NCI-H2227 treated with DMSO at 0.1 percent for 48 hours (cell line): ENCODE measurements around the gene CAB39.
"Not testable (repeated sequence)": the region's sequence is repeated elsewhere in the genome, so short reads cannot be mapped to it uniquely, and the experiment has no call there.

Source experiments
- DNase-seq: peaks from one replicate; lab custom pipeline; 2025; lab: John Stamatoyannopoulos, UW

CAB39 gene

GRCh38 chr2:230684270-230685168 is 28.1 kb upstream of the CAB39 start:
- DNase-seq, result peak; percentile 54

GRCh38 chr2:230685178-230685577 is 27.5 kb upstream of the CAB39 start:
- DNase-seq, result peak; percentile 53

- no peak for DNase-seq
Observed at GRCh38 chr2:230687498-230687897, 25.1 kb upstream of the CAB39 start.

- DNase-seq, result no peak
Observed at GRCh38 chr2:230688490-230688889, 24.2 kb upstream of the CAB39 start.

- DNase-seq, result no peak
Observed at GRCh38 chr2:230690439-230690838, 22.2 kb upstream of the CAB39 start.

- no peak for DNase-seq
Observed at GRCh38 chr2:230691005-230691647, 21.5 kb upstream of the CAB39 start.

- DNase-seq, result no peak
Observed at GRCh38 chr2:230692760-230693159, 19.9 kb upstream of the CAB39 start.

- DNase-seq, result no peak
Observed at GRCh38 chr2:230693411-230693810, 19.2 kb upstream of the CAB39 start.

GRCh38 chr2:230694241-230694640 is 18.4 kb upstream of the CAB39 start:
- DNase-seq, result no peak

GRCh38 chr2:230695551-230695950 is 17.1 kb upstream of the CAB39 start:
- DNase-seq, result no peak

GRCh38 chr2:230696670-230697069 is 16.0 kb upstream of the CAB39 start:
- no peak for DNase-seq

- DNase-seq, result no peak
Observed at GRCh38 chr2:230697676-230698075, 15.0 kb upstream of the CAB39 start.

- not testable (repeated sequence) for DNase-seq
Observed at GRCh38 chr2:230698753-230699152, 13.9 kb upstream of the CAB39 start.

- DNase-seq, result no peak
Observed at GRCh38 chr2:230700447-230700846, 12.2 kb upstream of the CAB39 start.

GRCh38 chr2:230701308-230701707 is 11.3 kb upstream of the CAB39 start:
- no peak for DNase-seq

GRCh38 chr2:230702457-230702856 is 10.2 kb upstream of the CAB39 start:
- not testable (repeated sequence) for DNase-seq

GRCh38 chr2:230703514-230703913 is 9.1 kb upstream of the CAB39 start:
- DNase-seq, result no peak

- DNase-seq, result no peak
Observed at GRCh38 chr2:230706053-230706521, 6.6 kb upstream of the CAB39 start.

GRCh38 chr2:230706966-230707365 is 5.7 kb upstream of the CAB39 start:
- DNase-seq, result no peak

- DNase-seq, result no peak
Observed at GRCh38 chr2:230708204-230708603, 4.4 kb upstream of the CAB39 start.

GRCh38 chr2:230711224-230711623 is 1.4 kb upstream of the CAB39 start:
- DNase-seq, result no peak

- DNase-seq, result no peak
Observed at GRCh38 chr2:230713331-230714135, 891 bp downstream of the CAB39 start.

- DNase-seq, result peak; percentile 20
Observed at GRCh38 chr2:230714136-230714480, 1.5 kb downstream of the CAB39 start.
